ENCODE data around the gene NTM.

DNA sequence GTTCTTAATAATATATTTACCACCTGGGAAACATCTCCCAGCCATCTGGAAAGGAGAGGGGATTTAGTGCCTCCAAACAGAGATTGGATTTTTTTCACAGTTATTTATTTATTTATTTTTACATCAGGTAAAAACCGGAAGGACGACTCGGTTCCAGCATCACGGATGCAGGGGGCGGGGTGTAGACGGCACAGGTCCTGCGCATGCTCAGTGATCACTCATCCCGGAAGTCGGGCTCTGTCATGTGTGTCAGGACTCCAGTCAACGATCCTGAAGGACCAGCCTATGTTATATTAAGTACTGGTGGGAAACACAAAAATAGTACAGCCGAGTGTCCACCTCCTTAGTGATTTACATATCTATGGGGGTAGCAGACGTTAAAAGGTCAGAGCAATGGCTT is 467.6 kb downstream of the NTM start:
- TF ChIP-seq, protein P1, sequence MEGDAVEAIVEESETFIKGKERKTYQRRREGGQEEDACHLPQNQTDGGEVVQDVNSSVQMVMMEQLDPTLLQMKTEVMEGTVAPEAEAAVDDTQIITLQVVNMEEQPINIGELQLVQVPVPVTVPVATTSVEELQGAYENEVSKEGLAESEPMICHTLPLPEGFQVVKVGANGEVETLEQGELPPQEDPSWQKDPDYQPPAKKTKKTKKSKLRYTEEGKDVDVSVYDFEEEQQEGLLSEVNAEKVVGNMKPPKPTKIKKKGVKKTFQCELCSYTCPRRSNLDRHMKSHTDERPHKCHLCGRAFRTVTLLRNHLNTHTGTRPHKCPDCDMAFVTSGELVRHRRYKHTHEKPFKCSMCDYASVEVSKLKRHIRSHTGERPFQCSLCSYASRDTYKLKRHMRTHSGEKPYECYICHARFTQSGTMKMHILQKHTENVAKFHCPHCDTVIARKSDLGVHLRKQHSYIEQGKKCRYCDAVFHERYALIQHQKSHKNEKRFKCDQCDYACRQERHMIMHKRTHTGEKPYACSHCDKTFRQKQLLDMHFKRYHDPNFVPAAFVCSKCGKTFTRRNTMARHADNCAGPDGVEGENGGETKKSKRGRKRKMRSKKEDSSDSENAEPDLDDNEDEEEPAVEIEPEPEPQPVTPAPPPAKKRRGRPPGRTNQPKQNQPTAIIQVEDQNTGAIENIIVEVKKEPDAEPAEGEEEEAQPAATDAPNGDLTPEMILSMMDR (IDR thresholded peaks at IDR 0.05) = no peak
- TF ChIP-seq POLR2A (IDR thresholded peaks at IDR 0.05) = no peak

All from uterus (tissue), 2 donors.